MM.1S (cell line): ENCODE measurements around the gene ZFYVE21.

Experiments used
- DNase-seq: peaks from one replicate; pipeline ENCODE4 v3.0.0-alpha.2; 2015
- H2AFZ ChIP-seq: fragments of 300-600 bp; sonication (generic); 2 replicates; pipeline ENCODE4 v1.6.0; 2016; ENCODE audit warnings: antibody characterized with exemption, low read length
- H3F3A ChIP-seq: fragments of 300-600 bp; sonication (generic); 2 replicates; pipeline ENCODE4 v1.6.1; 2016; ENCODE audit warnings: mild to moderate bottlenecking, antibody characterized with exemption, low read length, moderate library complexity, mixed read lengths; ENCODE audit not compliant: insufficient read depth
- H3K27ac ChIP-seq: fragments of 300-600 bp; sonication (generic); 2 replicates; pipeline ENCODE4 v1.5.1; 2016; ENCODE audit warnings: mild to moderate bottlenecking, low read length
- H3K27me3 ChIP-seq: fragments of 300-600 bp; sonication (generic); replicated peaks from 2 replicates; pipeline ENCODE4 v1.6.0; 2016; ENCODE audit warnings: low read length; ENCODE audit not compliant: insufficient read depth
- H3K36me3 ChIP-seq: fragments of 300-600 bp; sonication (generic); replicated peaks from 2 replicates; pipeline ENCODE4 v1.6.1; 2016; ENCODE audit warnings: mild to moderate bottlenecking, low read length, mixed read lengths; ENCODE audit not compliant: insufficient read depth
- H3K4me1 ChIP-seq: fragments of 300-600 bp; sonication (generic); 2 replicates; pipeline ENCODE4 v1.6.1; 2016; ENCODE audit warnings: low read length, mixed read lengths
- H3K4me2 ChIP-seq: fragments of 300-600 bp; sonication (generic); 2 replicates; pipeline ENCODE4 v1.6.0; 2016; ENCODE audit warnings: low read depth, low read length
- H3K4me3 ChIP-seq: fragments of 300-600 bp; sonication (generic); 2 replicates; pipeline ENCODE4 v1.5.1; 2016; ENCODE audit warnings: low read length, mixed read lengths
- H3K79me2 ChIP-seq: fragments of 300-600 bp; sonication (generic); 2 replicates; pipeline ENCODE4 v1.6.1; 2016; ENCODE audit warnings: mixed run types, low read length, mixed read lengths
- H3K9ac ChIP-seq: fragments of 300-600 bp; sonication (generic); 2 replicates; pipeline ENCODE4 v1.6.1; 2016; ENCODE audit warnings: low read length, mixed read lengths
- H3K9me2 ChIP-seq: fragments of 300-600 bp; sonication (generic); replicated peaks from 2 replicates; pipeline ENCODE4 v1.6.1; 2016; ENCODE audit warnings: mild to moderate bottlenecking, low read length, mixed read lengths; ENCODE audit not compliant: insufficient read depth
- H3K9me3 ChIP-seq: fragments of 300-600 bp; sonication (generic); replicated peaks from 2 replicates; pipeline ENCODE4 v1.6.1; 2016; ENCODE audit warnings: mild to moderate bottlenecking, low read length, mixed read lengths; ENCODE audit not compliant: insufficient read depth
- H4K20me1 ChIP-seq: fragments of 300-600 bp; sonication (generic); 2 replicates; pipeline ENCODE4 v1.6.1; 2016; ENCODE audit warnings: mild to moderate bottlenecking, low read length, moderate library complexity, mixed read lengths; ENCODE audit not compliant: insufficient read depth
- CTCF ChIP-seq: fragments of 300-600 bp; sonication (generic); IDR thresholded peaks from 2 replicates; pipeline ENCODE4 v1.5.1; 2016; ENCODE audit warnings: antibody characterized with exemption, low read length, mixed read lengths
- EZH2 ChIP-seq: fragments of 300-600 bp; sonication (generic); optimal IDR thresholded peaks from 2 replicates; pipeline ENCODE3; 2017; ENCODE audit warnings: low read depth, mild to moderate bottlenecking, antibody characterized with exemption, low read length, mixed read lengths
- EZH2phosphoT487 ChIP-seq: fragments of 300-600 bp; sonication (generic); IDR thresholded peaks from 2 replicates; pipeline ENCODE4 v1.6.1; 2018; ENCODE audit warnings: antibody characterized with exemption, low read length

ZFYVE21 gene

GRCh38 chr14:103683139-103683538 is 32.5 kb upstream of the ZFYVE21 start:
- H3K27me3 ChIP-seq = no peaks in the 10 kb centered on the region
- H3K9me2 ChIP-seq = no peaks in the 10 kb centered on the region
- H3K9me3 ChIP-seq = no peaks in the 10 kb centered on the region
- H3F3A ChIP-seq = no peaks in the 10 kb centered on the region
- TF ChIP-seq EZH2phosphoT487 = no peak
- TF ChIP-seq EZH2 = no peak
- TF ChIP-seq CTCF = no peak
- H3K4me2 ChIP-seq = no peak overlapping the region
- H3K27ac ChIP-seq = no peak overlapping the region
- H3K9ac ChIP-seq = no peak overlapping the region
- no peak overlapping the region for H2AFZ ChIP-seq
- no peaks in the 10 kb centered on the region for H3K36me3 ChIP-seq
- no peaks in the 10 kb centered on the region for H4K20me1 ChIP-seq
- DNase-seq = no peak
- no peak overlapping the region for H3K4me3 ChIP-seq
- no peaks in the 10 kb centered on the region for H3K79me2 ChIP-seq
- H3K4me1 ChIP-seq = no peaks in the 10 kb centered on the region

GRCh38 chr14:103684471-103684870 is 31.1 kb upstream of the ZFYVE21 start:
- no peak overlapping the region for H3K4me2 ChIP-seq
- no peak for DNase-seq
- no peak overlapping the region for H3K9ac ChIP-seq
- H3K79me2 ChIP-seq = no peaks in the 10 kb centered on the region
- H2AFZ ChIP-seq = no peak overlapping the region
- no peak overlapping the region for H3K4me3 ChIP-seq
- no peak overlapping the region for H3K27ac ChIP-seq
- H3K36me3 ChIP-seq = no peaks in the 10 kb centered on the region
- no peak for TF ChIP-seq EZH2
- TF ChIP-seq EZH2phosphoT487 = no peak
- TF ChIP-seq CTCF = no peak
- no peaks in the 10 kb centered on the region for H3K9me2 ChIP-seq
- H3K4me1 ChIP-seq = no peaks in the 10 kb centered on the region
- no peaks in the 10 kb centered on the region for H3K9me3 ChIP-seq
- H3K27me3 ChIP-seq = no peaks in the 10 kb centered on the region
- H3F3A ChIP-seq = no peaks in the 10 kb centered on the region
- no peaks in the 10 kb centered on the region for H4K20me1 ChIP-seq

GRCh38 chr14:103684871-103685270 is 30.7 kb upstream of the ZFYVE21 start:
- Histone ChIP-seq H3K36me3 (no peaks in the 10 kb centered on the region), H3K9me3 (no peaks in the 10 kb centered on the region), H3K27me3 (no peaks in the 10 kb centered on the region), H4K20me1 (no peaks in the 10 kb centered on the region), H3F3A (no peaks in the 10 kb centered on the region), H3K4me2 (no peak overlapping the region), H3K9me2 (no peaks in the 10 kb centered on the region), H3K4me3 (no peak overlapping the region), H2AFZ (no peak overlapping the region), H3K27ac (no peak overlapping the region), H3K79me2 (no peaks in the 10 kb centered on the region), H3K9ac (no peak overlapping the region), H3K4me1 (no peaks in the 10 kb centered on the region)
- DNase-seq = no peak
- no peak for TF ChIP-seq EZH2
- TF ChIP-seq CTCF = no peak
- no peak for TF ChIP-seq EZH2phosphoT487
